Colonic mucosa (tissue), 4 donors: ENCODE measurements around the gene MFSD11. TPM values are rescaled to one million over a fixed set of nuclear protein-coding genes. Genes with fewer than 3 reads are reported as not detected.

Experiments
- DNase-seq: peaks from one replicate; pipeline ENCODE4 v3.0.0-alpha.2; 2020
- H3K27ac ChIP-seq: fragments of 200-600 bp; one replicate; pipeline ENCODE4 v1.8.0; 2021
- H3K27me3 ChIP-seq: fragments of 200-600 bp; one replicate; pipeline ENCODE4 v1.8.0; 2021
- H3K36me3 ChIP-seq: fragments of 200-600 bp; one replicate; pipeline ENCODE4 v1.8.0; 2021
- H3K4me1 ChIP-seq: fragments of 200-600 bp; one replicate; pipeline ENCODE4 v1.8.0; 2021; ENCODE audit warnings: mild to moderate bottlenecking
- H3K4me3 ChIP-seq: fragments of 200-600 bp; one replicate; pipeline ENCODE4 v1.8.0; 2021
- H3K9ac ChIP-seq, 2 donors: one replicate each; pipeline ENCODE4 v1.7.0; 2013; ENCODE audit warnings: control low read depth in 2 of 2, low read depth in 2 of 2, low read length in 2 of 2
- H3K9me3 ChIP-seq: fragments of 200-600 bp; one replicate; pipeline ENCODE4 v1.8.0; 2021
- intact Hi-C: fragments of 100-400 bp; cut with DNase I; formaldehyde crosslinking; loops from one replicate; pipeline ENCODE4 v1.14.1; 2022
- total RNA-seq, 2 donors: library from RNA; stranded (reverse); fragmentation: NEBNext Ultra II Directional in 1 of 2; extraction: Animal tissue kit (Norgen Biotek cat#: 25700) in 1 of 2; gene quantifications; one replicate each; pipeline ENCODE4 v1.2.1, GENCODE V29; 2021
- TF ChIP-seq, protein P1 (sequence below): fragments of 200-600 bp; IDR thresholded peaks from one replicate; pipeline ENCODE4 v1.8.0; 2022; ENCODE audit warnings: antibody characterized with exemption, mild to moderate bottlenecking
- donor health status: healthy.
- donor health status: DM: no; HTN: no; CAD: no.
- donor health status: DM: no; HTN: no; CAD: no.

Gene MFSD11
- total RNA-seq, 2 donors from 2014 or later: 24.9 to 38.9 TPM

DNA sequence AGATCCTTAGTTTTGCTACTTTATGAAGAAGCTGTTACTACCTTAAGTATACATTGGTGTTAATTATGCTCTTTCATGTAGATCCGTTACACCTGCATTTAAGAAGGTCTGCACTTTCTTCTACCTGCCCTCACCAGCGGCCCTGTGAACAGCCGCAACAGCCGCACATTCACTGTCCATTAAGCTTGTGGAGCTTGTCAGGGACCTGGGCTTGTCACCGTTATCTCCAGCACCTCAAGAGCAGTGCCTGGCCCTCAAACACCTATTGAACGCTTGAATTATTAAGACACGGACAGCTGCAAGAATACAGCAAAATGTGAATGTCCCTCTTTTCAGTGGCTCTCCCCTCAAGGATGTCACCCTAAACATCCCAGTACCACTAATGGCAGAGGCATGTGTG is 24.2 kb upstream of the MFSD11 start:
- intact Hi-C loops: loop anchor here (10.0 kb wide), 1 partner anchor 159 kb away; no protein-coding TSS in a partner anchor
- TF ChIP-seq, protein P1, sequence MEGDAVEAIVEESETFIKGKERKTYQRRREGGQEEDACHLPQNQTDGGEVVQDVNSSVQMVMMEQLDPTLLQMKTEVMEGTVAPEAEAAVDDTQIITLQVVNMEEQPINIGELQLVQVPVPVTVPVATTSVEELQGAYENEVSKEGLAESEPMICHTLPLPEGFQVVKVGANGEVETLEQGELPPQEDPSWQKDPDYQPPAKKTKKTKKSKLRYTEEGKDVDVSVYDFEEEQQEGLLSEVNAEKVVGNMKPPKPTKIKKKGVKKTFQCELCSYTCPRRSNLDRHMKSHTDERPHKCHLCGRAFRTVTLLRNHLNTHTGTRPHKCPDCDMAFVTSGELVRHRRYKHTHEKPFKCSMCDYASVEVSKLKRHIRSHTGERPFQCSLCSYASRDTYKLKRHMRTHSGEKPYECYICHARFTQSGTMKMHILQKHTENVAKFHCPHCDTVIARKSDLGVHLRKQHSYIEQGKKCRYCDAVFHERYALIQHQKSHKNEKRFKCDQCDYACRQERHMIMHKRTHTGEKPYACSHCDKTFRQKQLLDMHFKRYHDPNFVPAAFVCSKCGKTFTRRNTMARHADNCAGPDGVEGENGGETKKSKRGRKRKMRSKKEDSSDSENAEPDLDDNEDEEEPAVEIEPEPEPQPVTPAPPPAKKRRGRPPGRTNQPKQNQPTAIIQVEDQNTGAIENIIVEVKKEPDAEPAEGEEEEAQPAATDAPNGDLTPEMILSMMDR: no peak
- no peak overlapping the region for H3K27ac ChIP-seq

DNA sequence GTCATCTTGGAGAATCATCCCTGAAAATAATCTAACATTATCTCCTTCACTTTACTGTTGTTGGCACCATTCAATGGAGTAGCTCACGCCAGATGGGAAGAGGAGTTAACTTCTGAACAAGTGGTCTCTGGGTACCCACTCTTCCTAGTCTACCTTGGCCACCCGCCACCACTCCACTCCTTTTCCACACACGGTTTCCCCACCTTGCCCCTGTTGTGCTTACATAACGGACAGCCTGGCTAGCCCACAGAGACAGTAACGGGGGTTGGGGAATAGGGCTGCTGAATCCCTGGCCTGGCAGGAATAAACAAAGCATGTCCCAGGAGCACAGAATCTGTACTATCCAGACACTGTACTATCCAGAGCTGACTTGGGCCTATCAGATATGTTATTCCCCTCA is 23.6 kb upstream of the MFSD11 start:
- H3K36me3 ChIP-seq: peaks cover 17% of the 10 kb centered on the region
- no peak overlapping the region for H3K4me3 ChIP-seq
- H3K4me1 ChIP-seq: peaks cover 6% of the 10 kb centered on the region
- intact Hi-C loops: loop anchor here (10.0 kb wide), 1 partner anchor 160 kb away; no protein-coding TSS in a partner anchor
- H3K9me3 ChIP-seq: no peaks in the 10 kb centered on the region
- H3K9ac ChIP-seq: no peak overlapping the region
- DNase-seq: no peak
- no peaks in the 10 kb centered on the region for H3K27me3 ChIP-seq
- TF ChIP-seq, protein P1: no peak
- H3K27ac ChIP-seq: no peak overlapping the region

More for the DNA sequence above, 24.2 kb upstream of the MFSD11 start:
- Histone ChIP-seq H3K4me1 (peaks cover 6% of the 10 kb centered on the region), H3K36me3 (peaks cover 13% of the 10 kb centered on the region), H3K9me3 (no peaks in the 10 kb centered on the region), H3K9ac (no peak overlapping the region), H3K27me3 (no peaks in the 10 kb centered on the region), H3K4me3 (no peak overlapping the region)
- DNase-seq: no peak

DNA sequence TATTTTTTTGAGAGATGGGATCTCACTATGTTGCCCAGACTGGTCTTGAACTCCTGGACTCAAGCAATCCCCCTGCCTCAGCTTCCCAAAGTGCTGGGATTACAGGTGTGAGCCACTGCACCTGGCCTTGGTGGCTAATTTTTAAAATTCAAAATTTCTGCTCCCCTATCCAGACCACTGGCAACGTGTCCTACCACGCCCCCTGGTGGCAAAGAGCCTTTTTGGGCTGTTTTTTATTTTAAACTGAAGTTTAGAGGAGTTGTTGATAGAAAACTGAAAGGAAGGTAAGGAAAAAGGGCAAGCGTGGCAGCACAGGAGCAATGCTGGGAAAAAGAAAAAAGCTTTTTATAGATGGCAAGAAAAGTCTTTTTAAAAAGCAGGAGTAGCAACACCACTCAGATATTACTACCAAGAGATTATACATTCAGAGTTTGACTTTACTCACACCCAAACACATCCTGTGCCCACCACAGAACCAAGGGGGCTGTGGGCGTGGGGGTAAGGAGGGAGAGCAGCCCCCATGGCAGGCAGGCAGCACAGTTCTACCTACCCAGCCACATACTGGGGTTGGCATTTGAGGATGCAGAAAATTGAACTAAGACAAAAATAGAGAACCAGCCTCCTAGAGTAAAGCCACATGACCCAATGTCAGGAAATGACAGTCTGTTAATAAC is 23.0 kb upstream of the MFSD11 start:
- TF ChIP-seq, protein P1: peak; percentile 78
- DNase-seq: peak; percentile 83
- H3K4me1 ChIP-seq: peaks cover 6% of the 10 kb centered on the region
- peaks cover 23% of the 10 kb centered on the region for H3K36me3 ChIP-seq
- no peak overlapping the region for H3K9ac ChIP-seq
- intact Hi-C loops: loop anchor here (10.0 kb wide), 1 partner anchor 160 kb away; no protein-coding TSS in a partner anchor
- H3K4me3 ChIP-seq: no peak overlapping the region
- H3K27me3 ChIP-seq: no peaks in the 10 kb centered on the region
- no peaks in the 10 kb centered on the region for H3K9me3 ChIP-seq
- H3K27ac ChIP-seq: peak overlapping the region; percentile 33

DNA sequence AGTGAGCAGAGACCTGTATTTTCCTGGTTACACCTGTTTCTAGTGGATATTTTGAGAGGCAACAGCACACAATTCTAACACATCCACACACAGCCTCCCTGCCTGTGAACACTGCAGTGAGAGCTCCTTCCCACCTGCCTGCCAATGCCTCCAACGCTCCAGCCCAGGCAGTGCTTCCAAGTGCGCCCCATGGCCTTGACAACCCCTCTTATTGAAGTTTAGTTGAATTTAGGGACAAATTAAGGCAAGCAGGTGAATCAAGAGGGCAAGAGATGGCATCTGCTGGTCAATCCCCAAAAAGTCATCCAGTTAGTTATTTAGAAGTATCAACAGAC is 22.5 kb upstream of the MFSD11 start:
- Histone ChIP-seq H3K4me3 (no peak overlapping the region), H3K4me1 (peaks cover 6% of the 10 kb centered on the region), H3K27ac (peak overlapping the region; percentile 33), H3K27me3 (no peaks in the 10 kb centered on the region), H3K9me3 (no peaks in the 10 kb centered on the region), H3K36me3 (peaks cover 28% of the 10 kb centered on the region), H3K9ac (no peak overlapping the region)
- TF ChIP-seq, protein P1: no peak
- intact Hi-C loops: loop anchor here (10.0 kb wide), 1 partner anchor 161 kb away; no protein-coding TSS in a partner anchor
- no peak for DNase-seq

DNA sequence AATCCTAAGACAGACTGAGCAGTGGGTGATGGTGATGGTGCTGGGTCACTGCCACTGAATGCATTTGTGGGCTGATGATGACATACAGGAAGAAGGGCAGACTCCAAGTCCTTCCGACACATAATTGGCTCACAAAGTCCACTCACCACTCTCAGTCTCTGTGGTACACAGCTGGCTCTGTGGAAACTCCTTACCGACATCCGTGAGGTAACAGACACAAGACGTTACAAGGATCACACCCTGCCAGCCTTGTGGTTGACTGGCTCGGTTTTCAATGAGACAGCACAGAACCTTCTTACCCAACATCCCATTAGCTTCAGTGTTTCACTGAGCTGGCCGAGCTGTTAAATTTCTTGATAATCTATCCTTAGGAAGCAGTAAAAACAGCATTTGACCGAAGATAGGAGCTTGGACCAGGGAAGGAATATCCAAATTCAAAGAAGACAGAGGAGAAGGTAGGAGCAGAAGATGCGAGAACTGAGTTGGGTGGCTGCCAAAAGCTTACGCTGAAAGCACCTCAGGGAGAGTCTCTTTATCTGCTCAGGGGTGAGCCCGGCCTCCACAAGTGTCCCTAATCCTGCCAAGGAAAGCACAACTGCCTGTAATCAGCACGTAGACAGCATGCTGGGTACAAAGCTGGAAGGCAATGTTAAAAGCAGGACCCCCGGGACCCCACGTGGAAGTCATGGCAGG is 21.6 kb upstream of the MFSD11 start:
- peaks cover 34% of the 10 kb centered on the region for H3K36me3 ChIP-seq
- no peaks in the 10 kb centered on the region for H3K9me3 ChIP-seq
- no peak overlapping the region for H3K4me3 ChIP-seq
- H3K9ac ChIP-seq: no peak overlapping the region
- H3K27ac ChIP-seq: peak overlapping the region; percentile 38
- intact Hi-C loops: loop anchor here (10.0 kb wide), 1 partner anchor 161 kb away; no protein-coding TSS in a partner anchor
- DNase-seq: no peak
- TF ChIP-seq, protein P1: no peak
- no peaks in the 10 kb centered on the region for H3K27me3 ChIP-seq
- peaks cover 6% of the 10 kb centered on the region for H3K4me1 ChIP-seq
